22Rv1 (cell line): ENCODE data around the gene KANSL1.

Experiments used
- ZFX ChIP-seq: fragments of 450-650 bp; IDR thresholded peaks from 2 replicates; pipeline ENCODE4 v1.6.1; 2017; ENCODE audit warnings: antibody characterized with exemption, borderline replicate concordance
- TF ChIP-seq, protein P1 (sequence below): fragments of 450-650 bp; IDR thresholded peaks from 2 replicates; pipeline ENCODE4 v1.5.1; 2017; ENCODE audit warnings: mild to moderate bottlenecking

DNA sequence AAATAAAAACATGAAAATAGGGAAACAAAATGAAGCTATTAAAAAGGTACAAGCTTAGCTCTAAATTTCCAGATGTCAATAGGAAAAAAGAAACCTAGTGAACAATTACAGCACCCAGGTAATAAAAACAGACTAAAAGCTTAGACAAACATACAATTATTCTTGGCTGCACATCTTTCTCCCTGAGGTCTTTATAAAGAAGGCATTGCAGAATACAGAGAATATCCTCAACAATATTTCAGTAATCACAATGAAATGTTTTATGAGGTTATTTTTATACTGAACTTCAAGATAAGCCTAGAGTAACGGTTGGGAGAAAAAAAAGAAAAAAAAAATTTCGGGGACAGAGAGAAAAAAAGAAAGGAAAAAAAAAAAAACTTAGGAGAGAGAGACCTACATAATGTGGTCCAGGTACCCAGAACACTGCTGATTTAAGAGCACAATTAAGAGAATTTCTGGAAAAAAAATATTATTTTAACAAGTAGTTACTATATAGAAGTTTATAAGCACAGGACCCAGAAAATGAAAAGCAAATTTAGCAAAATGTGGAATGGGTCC is 26.5 kb downstream of the KANSL1 start:
- TF ChIP-seq, protein P1, sequence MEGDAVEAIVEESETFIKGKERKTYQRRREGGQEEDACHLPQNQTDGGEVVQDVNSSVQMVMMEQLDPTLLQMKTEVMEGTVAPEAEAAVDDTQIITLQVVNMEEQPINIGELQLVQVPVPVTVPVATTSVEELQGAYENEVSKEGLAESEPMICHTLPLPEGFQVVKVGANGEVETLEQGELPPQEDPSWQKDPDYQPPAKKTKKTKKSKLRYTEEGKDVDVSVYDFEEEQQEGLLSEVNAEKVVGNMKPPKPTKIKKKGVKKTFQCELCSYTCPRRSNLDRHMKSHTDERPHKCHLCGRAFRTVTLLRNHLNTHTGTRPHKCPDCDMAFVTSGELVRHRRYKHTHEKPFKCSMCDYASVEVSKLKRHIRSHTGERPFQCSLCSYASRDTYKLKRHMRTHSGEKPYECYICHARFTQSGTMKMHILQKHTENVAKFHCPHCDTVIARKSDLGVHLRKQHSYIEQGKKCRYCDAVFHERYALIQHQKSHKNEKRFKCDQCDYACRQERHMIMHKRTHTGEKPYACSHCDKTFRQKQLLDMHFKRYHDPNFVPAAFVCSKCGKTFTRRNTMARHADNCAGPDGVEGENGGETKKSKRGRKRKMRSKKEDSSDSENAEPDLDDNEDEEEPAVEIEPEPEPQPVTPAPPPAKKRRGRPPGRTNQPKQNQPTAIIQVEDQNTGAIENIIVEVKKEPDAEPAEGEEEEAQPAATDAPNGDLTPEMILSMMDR = no peak
- no peak for TF ChIP-seq ZFX
